ENCODE results near the gene ACTR8. TPM values are rescaled to one million over a fixed set of nuclear protein-coding genes. Genes with fewer than 3 reads are reported as not detected.

The ACTR8 gene
- total and polyA plus RNA-seq, 2 of the 13 experiments (the other 11 are each of a cell fraction or from before 2014, with no cell fraction given) = 15.5 to 29.0 TPM

DNA sequence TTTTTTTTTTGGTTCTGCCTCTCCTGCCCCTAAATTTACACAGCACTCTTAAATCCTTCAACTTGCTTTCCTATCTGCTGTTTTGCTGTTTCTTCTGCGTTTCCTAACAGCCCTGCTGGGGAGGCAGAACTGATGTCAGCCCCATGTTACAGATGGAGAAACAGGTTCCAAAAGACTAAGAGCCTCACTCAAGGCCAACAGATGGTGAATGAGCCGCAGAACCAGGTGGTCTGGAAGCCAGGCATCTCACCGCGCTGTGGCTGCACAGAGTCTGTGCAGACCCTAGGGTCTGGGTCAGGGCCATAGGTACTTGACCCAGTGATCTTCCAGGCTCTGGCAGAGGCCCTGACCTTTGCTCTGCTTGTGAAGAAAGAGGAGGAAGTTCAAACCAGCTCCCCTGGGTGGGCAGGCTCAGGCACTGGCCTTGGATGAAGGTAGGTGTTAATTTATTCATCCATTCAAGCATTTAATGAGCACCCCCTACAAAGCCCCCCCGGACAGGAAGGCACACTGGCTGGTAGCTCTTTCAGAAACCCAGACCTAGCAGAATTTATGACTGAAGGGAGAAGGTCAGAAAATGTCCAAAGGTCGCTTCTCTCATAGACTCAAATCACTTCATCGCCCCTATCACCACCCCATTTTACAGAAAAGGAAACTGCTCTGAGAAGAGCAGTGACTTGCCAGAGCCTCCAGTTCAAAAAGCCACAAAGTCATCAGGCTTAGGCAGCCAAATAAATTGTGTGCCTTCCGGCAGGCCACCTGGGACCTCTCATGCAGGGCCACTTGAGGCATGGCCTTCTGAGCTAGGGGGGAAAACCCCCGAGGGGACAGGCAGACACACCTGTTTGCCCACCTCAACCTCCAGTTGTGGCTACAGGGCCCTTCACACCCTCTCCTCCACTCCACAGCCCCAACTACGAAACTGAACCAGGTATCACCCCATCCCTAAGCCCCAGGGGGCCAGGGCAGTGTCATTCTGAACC is 38.5 kb downstream of the ACTR8 start (continued):
- TF ChIP-seq, protein P1, sequence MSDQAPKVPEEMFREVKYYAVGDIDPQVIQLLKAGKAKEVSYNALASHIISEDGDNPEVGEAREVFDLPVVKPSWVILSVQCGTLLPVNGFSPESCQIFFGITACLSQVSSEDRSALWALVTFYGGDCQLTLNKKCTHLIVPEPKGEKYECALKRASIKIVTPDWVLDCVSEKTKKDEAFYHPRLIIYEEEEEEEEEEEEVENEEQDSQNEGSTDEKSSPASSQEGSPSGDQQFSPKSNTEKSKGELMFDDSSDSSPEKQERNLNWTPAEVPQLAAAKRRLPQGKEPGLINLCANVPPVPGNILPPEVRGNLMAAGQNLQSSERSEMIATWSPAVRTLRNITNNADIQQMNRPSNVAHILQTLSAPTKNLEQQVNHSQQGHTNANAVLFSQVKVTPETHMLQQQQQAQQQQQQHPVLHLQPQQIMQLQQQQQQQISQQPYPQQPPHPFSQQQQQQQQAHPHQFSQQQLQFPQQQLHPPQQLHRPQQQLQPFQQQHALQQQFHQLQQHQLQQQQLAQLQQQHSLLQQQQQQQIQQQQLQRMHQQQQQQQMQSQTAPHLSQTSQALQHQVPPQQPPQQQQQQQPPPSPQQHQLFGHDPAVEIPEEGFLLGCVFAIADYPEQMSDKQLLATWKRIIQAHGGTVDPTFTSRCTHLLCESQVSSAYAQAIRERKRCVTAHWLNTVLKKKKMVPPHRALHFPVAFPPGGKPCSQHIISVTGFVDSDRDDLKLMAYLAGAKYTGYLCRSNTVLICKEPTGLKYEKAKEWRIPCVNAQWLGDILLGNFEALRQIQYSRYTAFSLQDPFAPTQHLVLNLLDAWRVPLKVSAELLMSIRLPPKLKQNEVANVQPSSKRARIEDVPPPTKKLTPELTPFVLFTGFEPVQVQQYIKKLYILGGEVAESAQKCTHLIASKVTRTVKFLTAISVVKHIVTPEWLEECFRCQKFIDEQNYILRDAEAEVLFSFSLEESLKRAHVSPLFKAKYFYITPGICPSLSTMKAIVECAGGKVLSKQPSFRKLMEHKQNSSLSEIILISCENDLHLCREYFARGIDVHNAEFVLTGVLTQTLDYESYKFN (CRISPR knock-in tag; conservative IDR thresholded peaks at IDR 0.05) = peak; percentile 79
- TF ChIP-seq, protein P2, sequence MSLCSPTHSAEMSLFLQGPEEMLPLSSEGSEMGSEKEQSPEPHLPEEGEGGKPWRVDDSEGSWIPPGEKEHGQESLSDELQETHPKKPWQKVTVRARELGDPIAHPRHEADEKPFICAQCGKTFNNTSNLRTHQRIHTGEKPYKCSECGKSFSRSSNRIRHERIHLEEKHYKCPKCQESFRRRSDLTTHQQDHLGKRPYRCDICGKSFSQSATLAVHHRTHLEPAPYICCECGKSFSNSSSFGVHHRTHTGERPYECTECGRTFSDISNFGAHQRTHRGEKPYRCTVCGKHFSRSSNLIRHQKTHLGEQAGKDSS (CRISPR knock-in tag; IDR thresholded peaks at IDR 0.05; ENCODE audit: borderline replicate concordance, low read depth) = no peak
- TF ChIP-seq ZNF44 (CRISPR knock-in tag; IDR thresholded peaks at IDR 0.05) (no peak), HCFC1 (IDR thresholded peaks at IDR 0.05; ENCODE audit: low read depth, low read length) (no peak), ZBTB7B (CRISPR knock-in tag; IDR thresholded peaks at IDR 0.05) (peak; percentile 73), RORA (CRISPR knock-in tag; IDR thresholded peaks at IDR 0.05) (no peak), ZNF614 (CRISPR knock-in tag; IDR thresholded peaks at IDR 0.05; ENCODE audit: borderline replicate concordance) (no peak), GZF1 (CRISPR knock-in tag; IDR thresholded peaks at IDR 0.05) (no peak), ZNF652 (CRISPR knock-in tag; IDR thresholded peaks at IDR 0.05; ENCODE audit: borderline replicate concordance, low read depth) (no peak), KAT8 (CRISPR knock-in tag; IDR thresholded peaks at IDR 0.05) (0 out of 2 replicates have a peak, but pooled peaks have one; percentile 24), PRPF4 (IDR thresholded peaks at IDR 0.05; ENCODE audit: low read depth, low read length, poor library complexity, severe bottlenecking) (no peak)
- TF ChIP-seq, protein P3, sequence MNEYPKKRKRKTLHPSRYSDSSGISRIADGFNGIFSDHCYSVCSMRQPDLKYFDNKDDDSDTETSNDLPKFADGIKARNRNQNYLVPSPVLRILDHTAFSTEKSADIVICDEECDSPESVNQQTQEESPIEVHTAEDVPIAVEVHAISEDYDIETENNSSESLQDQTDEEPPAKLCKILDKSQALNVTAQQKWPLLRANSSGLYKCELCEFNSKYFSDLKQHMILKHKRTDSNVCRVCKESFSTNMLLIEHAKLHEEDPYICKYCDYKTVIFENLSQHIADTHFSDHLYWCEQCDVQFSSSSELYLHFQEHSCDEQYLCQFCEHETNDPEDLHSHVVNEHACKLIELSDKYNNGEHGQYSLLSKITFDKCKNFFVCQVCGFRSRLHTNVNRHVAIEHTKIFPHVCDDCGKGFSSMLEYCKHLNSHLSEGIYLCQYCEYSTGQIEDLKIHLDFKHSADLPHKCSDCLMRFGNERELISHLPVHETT (CRISPR knock-in tag; conservative IDR thresholded peaks at IDR 0.05) = no peak
- TF ChIP-seq, protein P4, sequence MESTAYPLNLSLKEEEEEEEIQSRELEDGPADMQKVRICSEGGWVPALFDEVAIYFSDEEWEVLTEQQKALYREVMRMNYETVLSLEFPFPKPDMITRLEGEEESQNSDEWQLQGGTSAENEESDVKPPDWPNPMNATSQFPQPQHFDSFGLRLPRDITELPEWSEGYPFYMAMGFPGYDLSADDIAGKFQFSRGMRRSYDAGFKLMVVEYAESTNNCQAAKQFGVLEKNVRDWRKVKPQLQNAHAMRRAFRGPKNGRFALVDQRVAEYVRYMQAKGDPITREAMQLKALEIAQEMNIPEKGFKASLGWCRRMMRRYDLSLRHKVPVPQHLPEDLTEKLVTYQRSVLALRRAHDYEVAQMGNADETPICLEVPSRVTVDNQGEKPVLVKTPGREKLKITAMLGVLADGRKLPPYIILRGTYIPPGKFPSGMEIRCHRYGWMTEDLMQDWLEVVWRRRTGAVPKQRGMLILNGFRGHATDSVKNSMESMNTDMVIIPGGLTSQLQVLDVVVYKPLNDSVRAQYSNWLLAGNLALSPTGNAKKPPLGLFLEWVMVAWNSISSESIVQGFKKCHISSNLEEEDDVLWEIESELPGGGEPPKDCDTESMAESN (CRISPR knock-in tag; conservative IDR thresholded peaks at IDR 0.05) = no peak
- TF ChIP-seq, protein P5, sequence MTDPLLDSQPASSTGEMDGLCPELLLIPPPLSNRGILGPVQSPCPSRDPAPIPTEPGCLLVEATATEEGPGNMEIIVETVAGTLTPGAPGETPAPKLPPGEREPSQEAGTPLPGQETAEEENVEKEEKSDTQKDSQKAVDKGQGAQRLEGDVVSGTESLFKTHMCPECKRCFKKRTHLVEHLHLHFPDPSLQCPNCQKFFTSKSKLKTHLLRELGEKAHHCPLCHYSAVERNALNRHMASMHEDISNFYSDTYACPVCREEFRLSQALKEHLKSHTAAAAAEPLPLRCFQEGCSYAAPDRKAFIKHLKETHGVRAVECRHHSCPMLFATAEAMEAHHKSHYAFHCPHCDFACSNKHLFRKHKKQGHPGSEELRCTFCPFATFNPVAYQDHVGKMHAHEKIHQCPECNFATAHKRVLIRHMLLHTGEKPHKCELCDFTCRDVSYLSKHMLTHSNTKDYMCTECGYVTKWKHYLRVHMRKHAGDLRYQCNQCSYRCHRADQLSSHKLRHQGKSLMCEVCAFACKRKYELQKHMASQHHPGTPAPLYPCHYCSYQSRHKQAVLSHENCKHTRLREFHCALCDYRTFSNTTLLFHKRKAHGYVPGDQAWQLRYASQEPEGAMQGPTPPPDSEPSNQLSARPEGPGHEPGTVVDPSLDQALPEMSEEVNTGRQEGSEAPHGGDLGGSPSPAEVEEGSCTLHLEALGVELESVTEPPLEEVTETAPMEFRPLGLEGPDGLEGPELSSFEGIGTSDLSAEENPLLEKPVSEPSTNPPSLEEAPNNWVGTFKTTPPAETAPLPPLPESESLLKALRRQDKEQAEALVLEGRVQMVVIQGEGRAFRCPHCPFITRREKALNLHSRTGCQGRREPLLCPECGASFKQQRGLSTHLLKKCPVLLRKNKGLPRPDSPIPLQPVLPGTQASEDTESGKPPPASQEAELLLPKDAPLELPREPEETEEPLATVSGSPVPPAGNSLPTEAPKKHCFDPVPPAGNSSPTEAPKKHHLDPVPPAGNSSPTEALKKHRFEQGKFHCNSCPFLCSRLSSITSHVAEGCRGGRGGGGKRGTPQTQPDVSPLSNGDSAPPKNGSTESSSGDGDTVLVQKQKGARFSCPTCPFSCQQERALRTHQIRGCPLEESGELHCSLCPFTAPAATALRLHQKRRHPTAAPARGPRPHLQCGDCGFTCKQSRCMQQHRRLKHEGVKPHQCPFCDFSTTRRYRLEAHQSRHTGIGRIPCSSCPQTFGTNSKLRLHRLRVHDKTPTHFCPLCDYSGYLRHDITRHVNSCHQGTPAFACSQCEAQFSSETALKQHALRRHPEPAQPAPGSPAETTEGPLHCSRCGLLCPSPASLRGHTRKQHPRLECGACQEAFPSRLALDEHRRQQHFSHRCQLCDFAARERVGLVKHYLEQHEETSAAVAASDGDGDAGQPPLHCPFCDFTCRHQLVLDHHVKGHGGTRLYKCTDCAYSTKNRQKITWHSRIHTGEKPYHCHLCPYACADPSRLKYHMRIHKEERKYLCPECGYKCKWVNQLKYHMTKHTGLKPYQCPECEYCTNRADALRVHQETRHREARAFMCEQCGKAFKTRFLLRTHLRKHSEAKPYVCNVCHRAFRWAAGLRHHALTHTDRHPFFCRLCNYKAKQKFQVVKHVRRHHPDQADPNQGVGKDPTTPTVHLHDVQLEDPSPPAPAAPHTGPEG (CRISPR knock-in tag; IDR thresholded peaks at IDR 0.05) = peak; percentile 7; the same call in 1 of the 2 replicates

Measured in HepG2 (cell line).